Upper lobe of left lung (tissue), 4 donors: ENCODE data around the gene AKAP8L.

ENCODE experiments used
- POLR2A ChIP-seq, 4 donors: fragments of 450-650 bp; IDR thresholded peaks; one replicate each; pipeline ENCODE4 v1.5.1; 2016 to 2017; ENCODE audit warnings: antibody characterized with exemption in 4 of 4, mild to moderate bottlenecking in 2 of 4
- TF ChIP-seq, protein P1 (sequence below), 6 experiments: fragments of 450-650 bp in 4 of 6; fragments of 200-600 bp in 2 of 6; sonication (generic) in 2 of 6; IDR thresholded peaks; one replicate each; pipeline ENCODE4 v1.5.1; 2016 to 2019; ENCODE audit warnings: antibody characterized with exemption in 6 of 6

GRCh38 chr19:15456871-15457700 is 38.3 kb upstream of the AKAP8L start:
- TF ChIP-seq, protein P1, sequence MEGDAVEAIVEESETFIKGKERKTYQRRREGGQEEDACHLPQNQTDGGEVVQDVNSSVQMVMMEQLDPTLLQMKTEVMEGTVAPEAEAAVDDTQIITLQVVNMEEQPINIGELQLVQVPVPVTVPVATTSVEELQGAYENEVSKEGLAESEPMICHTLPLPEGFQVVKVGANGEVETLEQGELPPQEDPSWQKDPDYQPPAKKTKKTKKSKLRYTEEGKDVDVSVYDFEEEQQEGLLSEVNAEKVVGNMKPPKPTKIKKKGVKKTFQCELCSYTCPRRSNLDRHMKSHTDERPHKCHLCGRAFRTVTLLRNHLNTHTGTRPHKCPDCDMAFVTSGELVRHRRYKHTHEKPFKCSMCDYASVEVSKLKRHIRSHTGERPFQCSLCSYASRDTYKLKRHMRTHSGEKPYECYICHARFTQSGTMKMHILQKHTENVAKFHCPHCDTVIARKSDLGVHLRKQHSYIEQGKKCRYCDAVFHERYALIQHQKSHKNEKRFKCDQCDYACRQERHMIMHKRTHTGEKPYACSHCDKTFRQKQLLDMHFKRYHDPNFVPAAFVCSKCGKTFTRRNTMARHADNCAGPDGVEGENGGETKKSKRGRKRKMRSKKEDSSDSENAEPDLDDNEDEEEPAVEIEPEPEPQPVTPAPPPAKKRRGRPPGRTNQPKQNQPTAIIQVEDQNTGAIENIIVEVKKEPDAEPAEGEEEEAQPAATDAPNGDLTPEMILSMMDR (IDR thresholded peaks at IDR 0.05), result no peak
- TF ChIP-seq POLR2A (IDR thresholded peaks at IDR 0.05), result no peak
